ENCODE measurements around the gene ZRANB3. TPM values are rescaled to one million over a fixed set of nuclear protein-coding genes. Genes with fewer than 3 reads are reported as not detected.

The ZRANB3 gene
- total RNA-seq, 3 donors from 2014 or later, result 3.2 to 6.1 (median 5.6) TPM

GRCh38 chr2:135150725-135151124, 380.3 kb downstream of the ZRANB3 start:
- Histone ChIP-seq H3K4me1 (no peaks in the 10 kb centered on the region), H3K27me3 (no peaks in the 10 kb centered on the region), H3K27ac (no peak overlapping the region), H3K9me3 (no peaks in the 10 kb centered on the region), H3K4me3 (no peak overlapping the region), H3K36me3 (peaks cover 3% of the 10 kb centered on the region)
- intact Hi-C loops (cut with DNase I; ENCODE audit: low total_unique reads), result no loop called here
- DNase-seq (ENCODE audit: low spot score in 2 of 2), result no peak
- no peak for TF ChIP-seq POLR2A (IDR thresholded peaks at IDR 0.05)
- no peak for TF ChIP-seq POLR2AphosphoS5 (IDR thresholded peaks at IDR 0.05)
- no peak for TF ChIP-seq CTCF (IDR thresholded peaks at IDR 0.05)

- Histone ChIP-seq H3K4me1 (no peaks in the 10 kb centered on the region), H3K36me3 (peaks cover 3% of the 10 kb centered on the region), H3K27ac (no peak overlapping the region), H3K4me3 (no peak overlapping the region), H3K9me3 (no peaks in the 10 kb centered on the region), H3K27me3 (no peaks in the 10 kb centered on the region)
- no peak for DNase-seq (ENCODE audit: low spot score in 2 of 2)
- TF ChIP-seq CTCF (IDR thresholded peaks at IDR 0.05) (no peak), POLR2AphosphoS5 (IDR thresholded peaks at IDR 0.05) (no peak), POLR2A (IDR thresholded peaks at IDR 0.05) (no peak)
- intact Hi-C loops (cut with DNase I; ENCODE audit: low total_unique reads), result no loop called here
Measured at GRCh38 chr2:135149251-135149650, 381.8 kb downstream of the ZRANB3 start.

GRCh38 chr2:135144343-135144742, 386.7 kb downstream of the ZRANB3 start:
- no peaks in the 10 kb centered on the region for H3K36me3 ChIP-seq
- no peak for DNase-seq (ENCODE audit: low spot score in 2 of 2)
- no peak overlapping the region for H3K27ac ChIP-seq
- no peaks in the 10 kb centered on the region for H3K27me3 ChIP-seq
- intact Hi-C loops (cut with DNase I; ENCODE audit: low total_unique reads), result loop anchor here (5.0 kb wide), 1 partner anchor 722 kb away; no protein-coding TSS in a partner anchor
- peaks cover 0 to 6% of the 10 kb centered on the region in 2 donors for H3K9me3 ChIP-seq
- no peak overlapping the region for H3K4me3 ChIP-seq
- no peak for TF ChIP-seq POLR2A (IDR thresholded peaks at IDR 0.05)
- no peak for TF ChIP-seq CTCF (IDR thresholded peaks at IDR 0.05)
- no peak for TF ChIP-seq POLR2AphosphoS5 (IDR thresholded peaks at IDR 0.05)
- no peaks in the 10 kb centered on the region for H3K4me1 ChIP-seq

- no peak overlapping the region for H3K4me3 ChIP-seq
- DNase-seq (ENCODE audit: low spot score in 2 of 2), result no peak
- no peaks in the 10 kb centered on the region for H3K27me3 ChIP-seq
- H3K9me3 ChIP-seq, result peaks cover 0 to 6% of the 10 kb centered on the region in 2 donors
- H3K4me1 ChIP-seq, result no peaks in the 10 kb centered on the region
- intact Hi-C loops (cut with DNase I; ENCODE audit: low total_unique reads), result loop anchor here (5.0 kb wide), 1 partner anchor 720 kb away; no protein-coding TSS in a partner anchor
- H3K36me3 ChIP-seq, result no peaks in the 10 kb centered on the region
- H3K27ac ChIP-seq, result no peak overlapping the region
- TF ChIP-seq POLR2A (IDR thresholded peaks at IDR 0.05) (no peak), POLR2AphosphoS5 (IDR thresholded peaks at IDR 0.05) (no peak), CTCF (IDR thresholded peaks at IDR 0.05) (no peak)
Measured at GRCh38 chr2:135142323-135142722, 388.7 kb downstream of the ZRANB3 start.

GRCh38 chr2:135140606-135141005, 390.4 kb downstream of the ZRANB3 start:
- DNase-seq (ENCODE audit: low spot score in 2 of 2), result no peak
- Histone ChIP-seq H3K4me1 (no peaks in the 10 kb centered on the region), H3K27ac (no peak overlapping the region), H3K36me3 (no peaks in the 10 kb centered on the region), H3K27me3 (no peaks in the 10 kb centered on the region), H3K9me3 (peaks cover 0 to 6% of the 10 kb centered on the region in 2 donors), H3K4me3 (no peak overlapping the region)
- no peak for TF ChIP-seq CTCF (IDR thresholded peaks at IDR 0.05)
- no peak for TF ChIP-seq POLR2AphosphoS5 (IDR thresholded peaks at IDR 0.05)
- no peak for TF ChIP-seq POLR2A (IDR thresholded peaks at IDR 0.05)
- intact Hi-C loops (cut with DNase I; ENCODE audit: low total_unique reads), result loop anchor here (5.0 kb wide), 1 partner anchor 718 kb away; no protein-coding TSS in a partner anchor
